Naive thymus-derived CD4-positive, alpha-beta T cell (primary cell): ENCODE data around the gene GAS2L1. TPM values are rescaled to one million over a fixed set of nuclear protein-coding genes. Genes with fewer than 3 reads are reported as not detected.

ENCODE experiments used
- ATAC-seq: fragments of 150-1000 bp; cut with Tn5 transposase; 2 replicates; pipeline ENCODE4 v1.10.0; 2021; ENCODE audit warnings: mild to moderate bottlenecking, moderate library complexity
- CTCF ChIA-PET: fragments of 350-600 bp; sonication (Branson Sonifier 250); formaldehyde crosslinking; loops from one replicate; lab custom pipeline; 2021; ENCODE audit warnings: antibody characterized with exemption; lab: Charles Lee
- POLR2A ChIA-PET: fragments of 350-600 bp; sonication (Branson Sonifier 250); formaldehyde crosslinking; loops from one replicate; lab custom pipeline; 2021; ENCODE audit warnings: antibody characterized with exemption, inconsistent platforms; lab: Charles Lee
- DNase-seq, 9 donors: peaks; one replicate each; pipeline versions ENCODE4 v3.0.0 to v3.0.0-alpha.2; 2020 to 2022; ENCODE audit warnings: mixed read lengths in 1 of 9
- H3K27ac ChIP-seq: one replicate; pipeline ENCODE4 v1.7.0; 2013; ENCODE audit warnings: mild to moderate bottlenecking, low read depth, low read length, moderate library complexity
- H3K27me3 ChIP-seq, 2 donors: one replicate each; pipeline ENCODE4 v1.7.0; 2013; ENCODE audit warnings: low read length in 2 of 2, mild to moderate bottlenecking in 2 of 2, moderate library complexity in 2 of 2; ENCODE audit not compliant: control insufficient read depth in 2 of 2, insufficient read depth in 2 of 2
- H3K36me3 ChIP-seq, 3 experiments: 1 replicate in 2 of 3; 2 replicates in 1 of 3; pipeline ENCODE4 v1.7.0; 2013; ENCODE audit warnings: low read length in 3 of 3, mild to moderate bottlenecking in 3 of 3, moderate library complexity in 1 of 3; ENCODE audit not compliant: insufficient read depth in 3 of 3, control insufficient read depth in 2 of 3
- H3K4me1 ChIP-seq, 2 donors: one replicate each; pipeline ENCODE4 v1.7.0; 2013; ENCODE audit warnings: low read length in 2 of 2, mild to moderate bottlenecking in 2 of 2, moderate library complexity in 1 of 2; ENCODE audit not compliant: control insufficient read depth in 2 of 2, insufficient read depth in 2 of 2
- H3K4me3 ChIP-seq: 2 replicates; pipeline ENCODE4 v1.7.0; 2013; ENCODE audit warnings: mild to moderate bottlenecking, low read length
- H3K9me3 ChIP-seq, 3 experiments: 1 replicate in 2 of 3; 2 replicates in 1 of 3; pipeline ENCODE4 v1.7.0; 2013; ENCODE audit warnings: low read length in 3 of 3; ENCODE audit not compliant: control insufficient read depth in 2 of 3
- H3K27ac Mint-ChIP-seq, 9 donors: one replicate each; pipeline ENCODE4 v1.8.0; 2020 to 2022; ENCODE audit warnings: mixed read lengths in 9 of 9, mild to moderate bottlenecking in 8 of 9, moderate library complexity in 5 of 9, inconsistent platforms in 2 of 9
- H3K27me3 Mint-ChIP-seq, 5 donors: one replicate each; pipeline ENCODE4 v1.8.0; 2021 to 2022; ENCODE audit warnings: mixed read lengths in 5 of 5, mild to moderate bottlenecking in 1 of 5
- H3K36me3 Mint-ChIP-seq, 5 donors: one replicate each; pipeline ENCODE4 v1.8.0; 2020 to 2022; ENCODE audit warnings: mixed read lengths in 5 of 5, mild to moderate bottlenecking in 3 of 5, inconsistent platforms in 1 of 5
- H3K4me1 Mint-ChIP-seq, 7 donors: one replicate each; pipeline ENCODE4 v1.8.0; 2020 to 2022; ENCODE audit warnings: mixed read lengths in 7 of 7, mild to moderate bottlenecking in 3 of 7, inconsistent platforms in 1 of 7
- H3K4me3 Mint-ChIP-seq, 10 donors: one replicate each; pipeline ENCODE4 v1.8.0; 2020 to 2022; ENCODE audit warnings: mild to moderate bottlenecking in 10 of 10, mixed read lengths in 10 of 10, moderate library complexity in 6 of 10, inconsistent platforms in 2 of 10
- H3K9me3 Mint-ChIP-seq, 11 donors: one replicate each; pipeline ENCODE4 v1.8.0; 2020 to 2022; ENCODE audit warnings: mixed read lengths in 11 of 11, mild to moderate bottlenecking in 4 of 11, inconsistent platforms in 1 of 11, moderate library complexity in 1 of 11
- intact Hi-C, 2 donors: fragments of 100-400 bp; cut with micrococcal nuclease; formaldehyde crosslinking; loops; one replicate each; pipeline ENCODE4 v1.15.1; 2023
- polyA plus RNA-seq, 2 donors: library from polyadenylated mRNA; unstranded; fragments of 300-500 nt; fragmentation: Illumina TruSeq; gene quantifications; one replicate each; pipeline ENCODE4 v1.2.3, GENCODE V29; 2021
- total RNA-seq, 6 experiments: library from RNA in 5 of 6; stranded (reverse) in 5 of 6; gene quantifications; 1 replicate in 5 of 6; 2 replicates in 1 of 6; pipeline ENCODE4 v1.2.3 and lab custom pipeline; 2021 to 2026

Gene GAS2L1
- total and polyA plus RNA-seq, 7 experiments from 2014 or later: 0.09 to 7.5 (median 0.54) TPM; not detected in 2

DNA sequence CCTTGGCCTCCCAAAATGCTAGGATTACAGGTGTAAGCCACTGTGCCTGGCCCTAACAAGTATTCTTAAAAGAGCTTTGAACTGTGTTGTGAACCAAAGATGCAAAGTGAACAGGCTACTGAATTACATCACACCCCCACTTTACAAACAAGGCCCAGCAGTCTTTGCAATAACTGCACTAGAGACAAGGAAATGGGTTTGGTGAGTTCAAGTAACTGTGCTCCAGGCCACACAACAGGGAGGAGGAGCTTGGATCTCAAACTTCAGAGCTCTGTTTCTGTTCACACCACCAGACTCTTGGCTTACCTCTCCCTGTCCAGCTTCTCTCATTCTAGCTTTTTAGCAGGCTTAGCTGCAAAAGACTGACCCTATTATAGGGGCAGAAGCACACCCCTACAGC is 39.5 kb downstream of the GAS2L1 start:
- H3K4me3 ChIP-seq: no peak overlapping the region
- ATAC-seq: no peak
- intact Hi-C loops: no loop called here
- Mint-ChIP-seq H3K9me3 (no peaks in the 10 kb centered on the region), H3K27ac (no peak overlapping the region), H3K4me3 (no peak overlapping the region), H3K36me3 (peaks cover 20 to 56% (median 27%) of the 10 kb centered on the region in 5 donors), H3K27me3 (no peaks in the 10 kb centered on the region), H3K4me1 (peaks cover 0 to 2% (median 0%) of the 10 kb centered on the region in 7 donors)
- H3K4me1 ChIP-seq: no peaks in the 10 kb centered on the region
- no peaks in the 10 kb centered on the region for H3K9me3 ChIP-seq
- CTCF ChIA-PET: no interaction called here
- DNase-seq: no peak
- no peaks in the 10 kb centered on the region for H3K27me3 ChIP-seq
- POLR2A ChIA-PET: no interaction called here
- H3K36me3 ChIP-seq: peaks cover 4 to 87% (median 16%) of the 10 kb centered on the region in 3 experiments
- H3K27ac ChIP-seq: no peak overlapping the region

GRCh38 chr22:29346659-29347058 is 40.2 kb downstream of the GAS2L1 start:
- CTCF ChIA-PET: no interaction called here
- H3K36me3 ChIP-seq: peaks cover 4 to 87% (median 22%) of the 10 kb centered on the region in 3 experiments
- POLR2A ChIA-PET: no interaction called here

GRCh38 chr22:29348041-29348440 is 41.6 kb downstream of the GAS2L1 start:
- Mint-ChIP-seq H3K4me1 (peaks cover 0 to 2% (median 0%) of the 10 kb centered on the region in 7 donors), H3K36me3 (peaks cover 14 to 61% (median 21%) of the 10 kb centered on the region in 5 donors), H3K4me3 (no peak overlapping the region), H3K27ac (peak overlapping the region in 1 of 9 donors; percentile 79), H3K27me3 (no peaks in the 10 kb centered on the region), H3K9me3 (no peaks in the 10 kb centered on the region)
- DNase-seq (no peak), ATAC-seq (no peak)
- no peak overlapping the region for H3K4me3 ChIP-seq
- H3K9me3 ChIP-seq: no peaks in the 10 kb centered on the region
- intact Hi-C loops: no loop called here
- peaks cover 8 to 87% (median 22%) of the 10 kb centered on the region in 3 experiments for H3K36me3 ChIP-seq
- CTCF ChIA-PET: no interaction called here
- no peaks in the 10 kb centered on the region for H3K4me1 ChIP-seq
- H3K27ac ChIP-seq: no peak overlapping the region
- POLR2A ChIA-PET: no interaction called here
- H3K27me3 ChIP-seq: no peaks in the 10 kb centered on the region

More at GRCh38 chr22:29346659-29347058, 40.2 kb downstream of the GAS2L1 start:
- no peaks in the 10 kb centered on the region for H3K4me1 ChIP-seq
- H3K9me3 Mint-ChIP-seq: no peaks in the 10 kb centered on the region
- peaks cover 0 to 2% (median 0%) of the 10 kb centered on the region in 7 donors for H3K4me1 Mint-ChIP-seq
- intact Hi-C loops: no loop called here
- DNase-seq (no peak), ATAC-seq (no peak)
- H3K27me3 ChIP-seq: no peaks in the 10 kb centered on the region
- no peak overlapping the region for H3K4me3 Mint-ChIP-seq
- H3K27ac ChIP-seq: no peak overlapping the region
- no peaks in the 10 kb centered on the region for H3K27me3 Mint-ChIP-seq
- peak overlapping the region in 1 of 9 donors; percentile 15 for H3K27ac Mint-ChIP-seq
- H3K4me3 ChIP-seq: no peak overlapping the region
- H3K9me3 ChIP-seq: no peaks in the 10 kb centered on the region
- peaks cover 20 to 63% (median 27%) of the 10 kb centered on the region in 5 donors for H3K36me3 Mint-ChIP-seq

DNA sequence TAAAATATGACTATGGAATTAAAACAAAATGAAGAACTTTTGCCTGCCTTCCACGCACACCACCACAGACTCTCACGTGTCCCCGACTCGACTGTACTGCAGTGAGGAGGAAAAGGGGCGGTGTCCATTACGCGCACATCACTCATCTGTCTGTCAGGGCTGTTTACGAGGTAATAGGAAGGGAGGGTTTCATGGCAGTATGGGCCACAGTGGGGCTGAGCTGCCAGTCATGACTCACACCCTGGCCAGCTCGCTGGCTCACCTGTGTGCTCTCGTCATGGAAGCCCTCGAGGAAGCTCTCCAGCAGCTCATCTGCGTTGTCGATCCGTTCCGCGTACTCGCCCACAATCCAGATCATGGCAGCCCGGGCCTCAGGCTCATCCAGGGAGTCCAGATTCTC is 42.5 kb downstream of the GAS2L1 start:
- peaks cover 0 to 2% (median 0%) of the 10 kb centered on the region in 7 donors for H3K4me1 Mint-ChIP-seq
- H3K27me3 Mint-ChIP-seq: no peaks in the 10 kb centered on the region
- no peak for ATAC-seq
- peaks cover 15 to 89% (median 22%) of the 10 kb centered on the region in 3 experiments for H3K36me3 ChIP-seq
- H3K4me3 Mint-ChIP-seq: no peak overlapping the region
- H3K27me3 ChIP-seq: no peaks in the 10 kb centered on the region
- no peak overlapping the region for H3K27ac ChIP-seq
- peak overlapping the region in 1 of 9 donors; percentile 36 for H3K27ac Mint-ChIP-seq
- intact Hi-C loops: no loop called here
- ChIA-PET CTCF (no interaction called here), POLR2A (no interaction called here)
- no peak for DNase-seq
- no peaks in the 10 kb centered on the region for H3K4me1 ChIP-seq
- H3K36me3 Mint-ChIP-seq: peaks cover 14 to 67% (median 20%) of the 10 kb centered on the region in 5 donors
- H3K4me3 ChIP-seq: no peak overlapping the region
- H3K9me3 Mint-ChIP-seq: no peaks in the 10 kb centered on the region
- H3K9me3 ChIP-seq: no peaks in the 10 kb centered on the region

DNA sequence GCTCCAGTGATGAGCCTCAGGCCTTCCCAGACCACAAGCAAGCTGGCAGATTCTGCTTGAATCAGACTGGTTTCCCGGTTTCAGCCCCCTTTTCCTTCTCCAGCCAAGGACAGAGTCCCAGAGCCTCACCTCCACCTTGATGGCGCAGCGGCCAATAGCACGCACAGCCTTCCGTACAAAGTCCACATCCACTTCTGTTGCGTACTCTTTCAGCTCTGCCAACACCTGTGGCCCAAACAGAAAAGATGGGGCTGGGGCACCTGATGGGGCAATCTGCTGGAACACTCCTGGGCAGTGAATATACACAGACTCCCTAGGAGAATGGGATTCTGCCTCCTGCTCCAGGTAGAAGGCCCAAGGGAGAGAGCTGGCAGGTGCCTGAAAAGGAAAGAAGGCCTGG is 44.6 kb downstream of the GAS2L1 start:
- ChIA-PET CTCF (no interaction called here), POLR2A (no interaction called here)
- Mint-ChIP-seq H3K27ac (no peak overlapping the region), H3K4me1 (peaks cover 0 to 2% (median 0%) of the 10 kb centered on the region in 7 donors), H3K36me3 (peaks cover 10 to 61% (median 24%) of the 10 kb centered on the region in 5 donors), H3K27me3 (no peaks in the 10 kb centered on the region), H3K9me3 (no peaks in the 10 kb centered on the region), H3K4me3 (no peak overlapping the region)
- no peak overlapping the region for H3K27ac ChIP-seq
- no peak overlapping the region for H3K4me3 ChIP-seq
- no peak for DNase-seq
- no peaks in the 10 kb centered on the region for H3K9me3 ChIP-seq
- no peaks in the 10 kb centered on the region for H3K4me1 ChIP-seq
- ATAC-seq: no peak
- no peaks in the 10 kb centered on the region for H3K27me3 ChIP-seq
- peaks cover 15 to 99% (median 22%) of the 10 kb centered on the region in 3 experiments for H3K36me3 ChIP-seq
- intact Hi-C loops: no loop called here

GRCh38 chr22:29351891-29352290 is 45.4 kb downstream of the GAS2L1 start:
- Mint-ChIP-seq H3K27me3 (no peaks in the 10 kb centered on the region), H3K36me3 (peaks cover 8 to 59% (median 24%) of the 10 kb centered on the region in 5 donors), H3K27ac (no peak overlapping the region), H3K9me3 (no peaks in the 10 kb centered on the region), H3K4me3 (no peak overlapping the region), H3K4me1 (peaks cover 0 to 2% (median 0%) of the 10 kb centered on the region in 7 donors)
- ATAC-seq (no peak), DNase-seq (no peak)
- Histone ChIP-seq H3K36me3 (peaks cover 15 to 99% (median 22%) of the 10 kb centered on the region in 3 experiments), H3K9me3 (no peaks in the 10 kb centered on the region), H3K4me3 (no peak overlapping the region), H3K27me3 (no peaks in the 10 kb centered on the region), H3K27ac (no peak overlapping the region), H3K4me1 (no peaks in the 10 kb centered on the region)
- intact Hi-C loops: no loop called here
- ChIA-PET POLR2A (no interaction called here), CTCF (no interaction called here)

- Mint-ChIP-seq H3K4me3 (no peak overlapping the region), H3K27me3 (no peaks in the 10 kb centered on the region), H3K4me1 (peaks cover 0 to 2% (median 0%) of the 10 kb centered on the region in 7 donors), H3K36me3 (peaks cover 8 to 50% (median 16%) of the 10 kb centered on the region in 5 donors), H3K27ac (no peak overlapping the region), H3K9me3 (no peaks in the 10 kb centered on the region)
- intact Hi-C loops: no loop called here
- ATAC-seq: no peak
- ChIA-PET POLR2A (no interaction called here), CTCF (no interaction called here)
- Histone ChIP-seq H3K4me1 (no peaks in the 10 kb centered on the region), H3K36me3 (peaks cover 13 to 96% (median 18%) of the 10 kb centered on the region in 3 experiments), H3K27ac (no peak overlapping the region), H3K27me3 (no peaks in the 10 kb centered on the region), H3K9me3 (no peaks in the 10 kb centered on the region), H3K4me3 (no peak overlapping the region)
- DNase-seq: no peak
These were observed 46.3 kb downstream of the GAS2L1 start for GRCh38 chr22:29352778-29353177.
